ENCODE measurements around the gene GCC1.

GRCh38 chr7:127609297-127609696 is 23.9 kb upstream of the GCC1 start:
- TF ChIP-seq EZH2phosphoT487 (IDR thresholded peaks at IDR 0.05; ENCODE audit: borderline replicate concordance) = no peak
- no peak for TF ChIP-seq CTCF (conservative IDR thresholded peaks at IDR 0.05; ENCODE audit: low read length)
